Stimulated activated CD8-positive, alpha-beta memory T cell treated with anti-CD3 and anti-CD28 coated beads, Interleukin-7, amount 100 ng/mL, for 1 hour (primary cell): Measurements from ENCODE around the gene RHCG.

Experiments
- DNase-seq, 2 donors: peaks; one replicate each; pipeline ENCODE4 v3.0.0-alpha.2; 2020; ENCODE audit warnings: low read depth in 2 of 2

The RHCG gene

GRCh38 chr15:89444241-89445225 lies 51.9 kb downstream of the RHCG start:
- DNase-seq: no peak

- DNase-seq: no peak
Measured at GRCh38 chr15:89443581-89443980, 52.8 kb downstream of the RHCG start.

- no peak for DNase-seq
Measured at GRCh38 chr15:89442671-89443307, 53.6 kb downstream of the RHCG start.

GRCh38 chr15:89442155-89442554 lies 54.2 kb downstream of the RHCG start:
- no peak for DNase-seq

- DNase-seq: no peak
Measured at GRCh38 chr15:89441295-89441812, 55.0 kb downstream of the RHCG start.

GRCh38 chr15:89439764-89440163 lies 56.6 kb downstream of the RHCG start:
- no peak for DNase-seq

- no peak for DNase-seq
Measured at GRCh38 chr15:89436560-89437311, 59.6 kb downstream of the RHCG start.

GRCh38 chr15:89435362-89435761 lies 61.0 kb downstream of the RHCG start:
- no peak for DNase-seq

- DNase-seq: no peak
Measured at GRCh38 chr15:89433686-89434085, 62.7 kb downstream of the RHCG start.

GRCh38 chr15:89430530-89431341 lies 65.6 kb downstream of the RHCG start:
- peak; percentile 78 to 91 for DNase-seq

GRCh38 chr15:89429986-89430385 lies 66.4 kb downstream of the RHCG start:
- DNase-seq: no peak

GRCh38 chr15:89429023-89429422 lies 67.4 kb downstream of the RHCG start:
- no peak for DNase-seq

- DNase-seq: no peak
Measured at GRCh38 chr15:89428246-89428645, 68.1 kb downstream of the RHCG start.

GRCh38 chr15:89426500-89426899 lies 69.9 kb downstream of the RHCG start:
- DNase-seq: no peak

GRCh38 chr15:89423981-89424380 lies 72.4 kb downstream of the RHCG start:
- DNase-seq: no peak
